GM21723 (cell line): ENCODE measurements around the gene NTRK2.

ENCODE experiments used
- ATAC-seq: cut with Tn5 transposase; IDR thresholded peaks from one replicate; pipeline ENCODE4 v1.9.1; 2021; ENCODE audit warnings: mild to moderate bottlenecking, moderate library complexity; ENCODE audit not compliant: unreplicated experiment

NTRK2 gene

DNA sequence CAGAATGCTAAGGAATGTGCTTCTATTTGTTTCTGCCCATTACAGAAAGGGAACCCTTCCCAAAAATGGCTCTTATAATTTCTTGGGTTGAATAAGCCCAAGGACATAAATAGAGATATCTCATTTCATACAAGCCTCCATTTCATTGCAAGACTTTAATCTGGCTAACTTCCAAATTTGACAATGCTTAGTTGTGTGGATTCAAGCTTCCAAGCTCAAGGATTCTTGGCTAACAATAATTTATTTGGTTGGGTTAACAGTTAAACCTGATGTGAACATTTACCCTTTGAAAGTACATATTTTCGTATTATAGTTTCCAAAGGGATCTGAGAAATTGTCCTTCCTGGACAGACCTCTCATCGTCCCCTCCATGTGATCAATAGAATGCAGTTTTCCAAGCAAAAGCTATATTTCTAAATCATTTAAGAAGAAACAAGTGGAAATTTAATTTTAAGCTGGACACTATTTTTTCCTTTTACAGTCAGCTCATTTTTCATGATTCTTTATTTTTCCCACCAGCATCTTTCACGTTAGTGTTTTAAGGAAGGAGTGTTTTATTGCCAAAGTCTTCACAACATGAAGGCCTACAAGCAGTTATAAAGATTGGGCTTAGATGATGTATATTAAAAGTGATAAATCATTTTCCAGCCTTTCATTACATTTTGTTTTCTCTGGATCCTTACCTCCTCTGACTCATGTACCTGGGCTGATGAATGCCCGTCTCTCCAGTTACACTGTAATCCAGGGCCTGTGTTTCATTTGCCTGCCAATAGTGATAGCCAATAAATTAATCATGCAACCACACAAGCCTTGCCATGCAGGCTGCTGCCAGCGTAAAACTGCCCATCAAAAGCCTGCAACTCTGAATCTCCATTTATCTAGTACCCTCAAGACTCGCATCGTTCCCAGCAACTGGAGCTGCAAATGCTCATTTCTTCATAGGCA lies 176.7 kb downstream of the NTRK2 start:
- ATAC-seq = no peak

DNA sequence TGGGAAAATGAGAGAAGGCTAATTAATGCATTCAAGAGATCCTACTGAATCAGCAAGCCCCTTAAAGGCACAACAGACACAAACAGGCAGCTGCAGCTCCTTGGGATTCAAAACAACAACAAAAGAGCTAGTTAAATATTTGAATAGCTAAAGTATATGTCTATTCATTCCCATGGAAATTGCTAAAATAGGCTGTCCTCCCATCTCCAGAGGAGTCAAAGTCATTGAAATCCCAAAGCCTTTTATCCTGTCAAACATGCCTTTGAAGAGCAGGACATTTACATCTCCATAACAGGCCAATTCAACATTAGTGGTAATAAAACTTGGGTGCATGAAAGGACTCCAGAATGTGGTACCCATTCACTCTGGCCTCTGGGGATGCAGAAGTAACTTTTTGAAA lies 177.4 kb downstream of the NTRK2 start:
- ATAC-seq = no peak

DNA sequence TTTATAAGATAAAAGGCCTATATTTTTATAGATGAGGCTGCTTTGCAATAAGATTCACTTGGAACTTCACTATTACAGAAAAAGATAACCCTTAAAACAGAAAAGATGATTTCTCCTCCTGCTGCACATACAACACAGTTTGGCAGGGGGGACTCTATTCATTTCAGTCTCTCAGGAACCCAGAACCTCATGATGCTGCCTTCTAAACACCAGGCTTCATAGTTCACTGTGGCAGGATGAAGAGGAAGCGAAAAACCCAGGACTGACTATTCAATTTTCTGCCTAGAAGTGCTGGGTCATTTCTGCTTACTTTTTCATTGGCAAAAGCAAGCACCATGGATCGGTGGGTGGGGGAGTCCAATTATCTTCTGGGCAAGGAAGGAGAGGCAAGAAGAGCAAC lies 179.5 kb downstream of the NTRK2 start:
- no peak for ATAC-seq

DNA sequence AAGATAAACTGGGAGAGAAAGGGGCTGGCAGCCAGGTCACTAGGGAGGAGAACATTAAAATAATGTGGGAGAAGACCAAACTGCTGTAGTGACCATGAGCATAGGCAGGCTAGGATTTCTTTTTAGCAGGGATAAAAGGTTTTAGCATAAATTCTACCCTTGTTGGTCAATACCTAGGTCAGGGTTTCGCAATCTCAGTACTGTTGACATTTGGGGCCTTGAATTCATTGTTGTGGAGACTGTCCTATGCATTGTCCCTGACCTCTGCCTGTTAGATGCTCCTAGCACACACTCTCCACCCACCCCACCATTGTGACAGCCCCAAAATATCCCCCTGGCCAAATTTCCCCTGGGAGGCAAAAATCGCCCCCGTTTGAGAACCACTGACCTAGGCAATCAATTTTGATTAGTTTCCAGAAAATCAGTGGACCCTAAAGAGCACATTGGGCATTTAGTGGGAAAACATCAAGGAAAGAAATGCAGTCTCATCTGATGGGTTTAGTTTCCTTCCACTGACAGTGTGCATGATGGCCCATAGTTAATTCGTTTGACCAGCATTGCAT lies 181.4 kb downstream of the NTRK2 start:
- ATAC-seq = no peak

DNA sequence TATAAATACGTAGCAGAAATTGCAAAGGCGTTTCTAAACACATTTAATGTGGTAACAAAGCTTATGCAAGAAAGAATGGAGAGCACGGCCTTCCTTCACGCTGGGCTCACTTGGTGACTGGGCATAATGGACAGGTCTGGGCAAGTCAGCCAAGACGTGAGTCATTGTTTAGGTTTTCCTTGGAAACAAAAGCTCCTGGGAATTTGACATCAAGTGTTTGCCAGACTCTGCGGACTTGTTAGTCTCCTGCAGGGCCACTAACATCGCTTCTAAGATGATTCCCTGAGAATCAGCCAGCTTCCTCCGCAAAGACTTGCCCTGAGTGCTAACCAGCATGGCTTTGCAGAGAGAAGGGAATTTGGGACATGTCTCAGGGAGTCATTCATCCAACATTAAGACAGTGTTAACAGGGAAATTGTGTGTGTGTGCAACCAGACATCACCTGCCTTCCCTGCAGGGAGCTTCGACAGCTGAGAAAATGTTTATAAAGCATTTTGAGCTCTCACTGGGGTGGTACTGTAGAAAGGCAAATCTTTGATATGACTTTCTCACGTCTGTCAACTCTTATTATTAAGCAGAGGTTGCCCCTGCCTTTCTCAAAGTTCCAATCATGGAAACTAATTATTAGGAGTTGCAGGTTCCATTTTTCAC lies 182.5 kb downstream of the NTRK2 start:
- ATAC-seq = no peak

DNA sequence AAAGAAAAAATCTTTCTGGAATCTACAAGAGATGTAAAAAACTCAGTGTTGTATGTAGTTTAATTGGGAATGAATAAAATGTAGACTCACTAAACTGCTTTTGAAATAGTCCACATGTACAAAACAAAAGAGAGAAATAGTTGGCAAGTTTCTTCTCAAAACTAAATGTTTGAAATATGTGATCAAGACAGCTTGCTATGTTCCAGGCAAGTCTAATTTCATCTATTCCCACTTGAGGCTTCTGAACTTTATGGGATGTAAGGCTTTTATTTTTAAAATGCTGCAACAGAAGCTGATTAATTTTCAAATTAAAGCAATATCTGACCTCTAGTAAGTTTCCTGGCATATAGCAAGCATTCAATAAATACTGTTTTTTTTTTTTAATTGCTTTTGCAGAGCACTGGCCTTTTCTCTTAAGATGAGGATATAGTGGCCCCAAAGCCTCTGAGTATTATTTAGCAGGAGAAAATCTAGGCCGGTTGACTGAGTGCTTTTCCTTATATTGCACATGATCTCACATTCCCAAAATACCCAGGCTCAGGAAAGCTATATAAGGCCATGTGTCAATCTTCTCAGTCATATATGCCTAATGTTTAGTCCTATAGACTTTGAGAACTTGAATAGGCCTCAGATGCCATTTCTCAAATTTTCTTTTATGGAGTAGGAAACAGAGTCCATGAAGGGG lies 183.2 kb downstream of the NTRK2 start:
- ATAC-seq = no peak

DNA sequence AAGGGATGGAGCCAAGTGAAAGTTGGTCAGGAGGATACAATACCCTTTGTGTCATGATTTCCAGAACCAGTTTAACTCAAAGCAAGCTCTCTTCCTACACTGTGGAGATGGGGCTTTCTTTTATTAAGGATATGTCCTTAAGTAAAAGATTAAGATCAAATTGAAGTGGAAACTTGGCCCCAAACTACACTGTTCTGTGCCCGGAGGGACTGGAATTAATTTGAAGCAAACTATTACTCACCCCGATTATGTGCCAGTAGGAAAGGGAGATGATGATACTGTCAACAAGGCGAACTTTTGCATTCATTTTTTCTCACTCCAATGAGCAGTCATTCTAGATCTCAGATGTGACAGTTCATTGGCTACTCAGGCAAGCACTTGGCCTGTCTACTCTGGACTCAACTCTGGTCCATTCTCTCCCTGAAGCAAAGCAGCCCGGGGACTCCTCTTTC lies 186.7 kb downstream of the NTRK2 start:
- no peak for ATAC-seq

DNA sequence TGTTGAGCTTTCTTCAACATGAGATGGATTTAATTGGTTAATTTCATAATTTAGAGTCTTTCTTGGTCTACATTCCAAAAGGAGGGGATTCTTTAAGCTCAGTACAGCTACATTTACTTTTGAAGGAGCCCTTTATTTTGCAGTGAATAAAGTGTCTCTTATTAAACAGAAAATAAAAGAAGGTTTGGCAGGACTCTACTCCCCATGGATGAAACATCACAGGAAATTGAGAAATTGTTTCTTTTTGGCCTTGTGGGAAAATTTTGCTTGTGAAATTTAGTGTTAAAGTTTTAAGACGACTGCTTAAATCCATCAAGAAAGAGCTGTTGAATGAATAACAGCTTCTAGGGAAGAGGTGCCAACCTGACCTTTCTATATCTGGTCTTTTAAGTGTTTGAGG lies 187.7 kb downstream of the NTRK2 start:
- no peak for ATAC-seq

DNA sequence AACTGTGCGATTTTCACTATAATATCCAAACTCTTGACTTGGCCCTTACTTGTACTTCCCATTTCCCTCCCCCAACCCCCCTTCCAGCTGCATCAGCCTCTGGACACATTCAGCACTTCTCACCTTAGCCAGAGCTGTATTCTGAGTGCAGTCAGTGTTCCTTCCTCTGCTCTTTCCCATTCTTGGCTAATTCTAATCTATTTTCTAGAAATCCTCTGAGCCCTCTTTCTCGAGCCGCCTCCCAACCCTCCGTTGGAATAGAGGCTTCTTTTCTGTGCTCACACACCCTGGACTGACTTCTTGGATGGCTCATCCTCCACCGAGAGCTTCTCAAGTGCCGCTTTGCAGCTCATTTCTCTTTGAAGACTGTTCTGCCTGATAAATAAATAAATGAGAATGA lies 188.8 kb downstream of the NTRK2 start:
- no peak for ATAC-seq

DNA sequence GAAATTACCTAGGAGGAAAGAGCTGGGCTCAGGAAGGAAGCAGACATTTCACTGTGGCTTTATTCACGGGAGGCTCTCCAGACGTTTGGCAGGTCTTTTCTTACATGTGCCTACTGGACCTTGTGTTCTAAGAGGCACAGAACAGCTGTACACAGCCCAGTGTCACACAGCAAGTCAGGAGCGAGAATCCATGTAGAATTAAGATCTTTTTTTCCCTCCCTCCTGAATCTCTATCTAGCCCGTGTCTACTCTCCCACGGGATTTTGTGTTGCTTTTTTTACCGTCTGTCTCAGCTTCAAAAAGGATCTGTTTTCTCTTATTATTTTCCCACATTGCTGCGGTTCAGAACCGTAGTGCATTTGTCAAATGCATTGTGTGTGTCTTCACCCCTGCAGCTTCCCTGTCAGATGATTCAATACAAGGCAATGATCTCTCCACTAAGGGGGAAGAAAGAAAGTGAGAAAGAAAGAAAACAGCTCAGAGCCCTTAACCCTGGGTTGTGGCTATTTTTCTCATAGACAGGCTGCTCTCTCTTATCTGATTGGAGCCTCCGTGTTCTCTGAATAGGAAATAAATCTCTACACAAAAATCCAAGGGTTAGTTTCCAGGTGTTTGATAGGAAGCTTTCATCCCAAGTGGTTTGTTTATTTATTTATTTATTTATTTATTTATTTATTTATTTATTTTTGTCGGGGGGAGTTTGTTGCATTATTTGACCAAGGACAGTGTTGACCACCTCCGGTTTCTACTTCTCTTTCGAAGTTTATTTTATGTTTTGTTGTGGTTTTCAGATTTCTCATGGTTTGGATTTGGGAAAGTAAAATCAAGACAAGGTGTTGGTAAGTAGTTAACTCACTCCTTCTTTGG lies 191.0 kb downstream of the NTRK2 start:
- no peak for ATAC-seq

DNA sequence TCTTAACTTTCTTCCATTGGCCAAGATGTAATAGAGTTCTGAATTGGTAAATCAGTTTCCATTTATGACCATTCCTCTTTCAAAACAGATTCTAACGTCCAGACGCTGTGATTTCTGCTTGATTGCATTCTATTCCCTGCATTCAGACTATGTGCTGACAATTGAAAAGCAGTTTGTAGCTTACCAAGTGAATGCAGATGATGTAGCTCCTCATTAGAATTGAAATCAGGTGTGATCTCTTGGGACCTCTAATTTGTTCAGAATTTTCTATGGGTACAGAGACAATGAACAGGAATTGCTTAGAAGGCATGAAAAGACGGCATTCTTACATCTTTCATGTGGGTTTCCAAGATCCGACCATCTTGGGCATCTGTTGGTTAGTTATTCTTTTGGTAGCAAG lies 191.9 kb downstream of the NTRK2 start:
- ATAC-seq = no peak

DNA sequence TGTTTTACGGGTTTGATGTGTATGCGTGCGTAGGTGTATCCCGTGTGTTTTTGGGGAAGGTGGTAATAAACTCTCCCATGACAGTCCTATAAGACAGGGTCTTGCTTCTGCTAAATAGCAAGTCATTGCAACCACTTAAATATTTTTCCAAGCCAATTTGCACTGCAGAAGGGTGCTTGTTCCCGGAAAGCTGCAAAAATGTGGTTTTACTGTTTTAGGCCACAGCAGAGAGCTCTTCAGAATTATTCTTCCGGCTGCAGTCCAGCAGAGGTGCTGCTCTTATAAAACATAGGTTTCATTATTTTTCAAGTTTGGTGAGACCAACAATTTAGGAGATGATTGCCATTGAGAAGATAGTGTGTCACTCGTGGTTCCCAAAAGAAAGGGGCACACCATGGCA lies 192.8 kb downstream of the NTRK2 start:
- no peak for ATAC-seq

DNA sequence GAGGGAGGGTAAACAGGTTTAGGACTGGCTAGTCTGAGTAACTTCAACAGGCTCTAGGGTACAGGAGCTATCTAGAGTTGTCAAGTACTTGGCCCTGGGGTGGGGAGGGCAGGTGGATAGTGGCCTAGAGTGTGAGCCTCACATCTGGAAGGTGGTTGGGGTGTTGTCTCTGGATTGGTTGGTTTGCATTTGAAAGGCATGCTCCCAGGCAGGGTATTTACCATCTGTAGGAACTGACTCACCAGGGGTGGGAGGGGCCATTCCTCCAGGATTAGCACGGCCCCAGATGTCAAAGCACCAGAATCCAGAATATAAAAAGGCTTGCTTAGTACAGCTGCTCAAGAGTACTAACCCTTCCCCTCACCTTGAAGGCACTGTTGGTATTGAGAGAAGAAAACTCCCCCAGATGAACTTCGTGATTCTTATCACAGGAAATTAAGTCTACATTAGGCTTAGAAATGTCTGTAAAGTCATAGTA lies 193.3 kb downstream of the NTRK2 start:
- ATAC-seq = no peak

DNA sequence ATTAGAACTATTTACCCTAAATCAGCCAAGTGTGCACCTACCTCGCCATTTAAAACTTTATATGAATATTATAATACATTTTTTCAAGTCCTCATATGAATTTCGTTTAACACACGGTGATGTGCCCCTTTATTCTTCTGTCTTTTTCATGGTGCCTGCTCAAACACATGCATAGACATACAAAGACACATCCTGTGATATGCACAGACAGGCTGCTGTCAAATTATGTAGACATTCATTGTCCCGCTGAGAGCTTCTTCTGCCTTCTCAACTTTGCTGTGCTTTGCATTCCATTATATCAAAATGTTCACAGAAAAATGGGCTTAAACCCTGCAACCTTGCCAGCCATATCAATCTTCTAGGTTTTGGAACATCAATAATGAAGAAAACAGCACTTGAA lies 193.8 kb downstream of the NTRK2 start:
- no peak for ATAC-seq

DNA sequence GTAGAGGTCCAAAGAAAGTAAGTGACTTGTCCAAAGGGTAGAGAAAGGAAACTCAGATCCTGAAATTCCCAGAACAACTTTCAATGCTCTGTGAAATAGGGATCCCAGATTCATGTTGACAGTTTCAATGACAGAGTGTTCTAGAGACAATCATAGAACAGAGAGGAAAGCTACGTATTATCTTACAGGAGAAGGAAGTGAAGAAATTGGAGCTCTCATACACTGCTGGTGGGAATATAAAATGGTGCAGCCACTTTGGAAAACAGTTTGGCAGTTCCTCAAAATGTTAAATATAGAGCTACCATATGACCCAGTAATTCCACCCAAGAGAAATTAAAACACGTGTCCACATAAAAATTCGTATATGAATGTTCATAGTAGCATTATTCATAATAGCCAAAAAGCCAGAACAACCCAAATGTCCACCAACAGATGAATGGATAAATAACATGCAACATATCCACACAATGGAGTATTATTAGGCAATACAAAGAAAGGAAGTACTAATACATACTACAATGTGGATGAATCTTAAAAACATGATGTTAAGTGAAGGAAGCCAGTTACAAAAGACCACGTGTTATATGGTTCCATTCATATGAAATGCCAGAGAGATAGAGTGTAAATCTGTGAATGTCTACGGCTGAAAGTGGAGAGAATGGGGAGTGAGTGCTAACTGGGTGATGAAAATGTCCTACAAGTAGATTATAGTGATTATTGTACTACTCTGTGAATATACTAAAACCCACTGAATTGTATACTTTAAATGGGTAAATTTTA lies 197.1 kb downstream of the NTRK2 start:
- no peak for ATAC-seq

DNA sequence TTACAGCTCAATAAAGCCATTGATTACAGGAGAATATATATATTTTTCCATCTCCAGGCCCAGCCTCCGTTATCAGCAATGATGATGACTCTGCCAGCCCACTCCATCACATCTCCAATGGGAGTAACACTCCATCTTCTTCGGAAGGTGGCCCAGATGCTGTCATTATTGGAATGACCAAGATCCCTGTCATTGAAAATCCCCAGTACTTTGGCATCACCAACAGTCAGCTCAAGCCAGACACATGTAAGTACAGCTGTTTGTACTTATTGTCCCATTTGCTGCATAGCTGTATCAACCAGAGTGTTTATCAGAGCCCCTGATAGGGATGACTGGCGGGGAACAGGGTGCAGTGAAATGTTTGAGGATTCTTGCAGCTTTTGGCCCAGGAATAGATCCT lies 197.7 kb downstream of the NTRK2 start:
- no peak for ATAC-seq

DNA sequence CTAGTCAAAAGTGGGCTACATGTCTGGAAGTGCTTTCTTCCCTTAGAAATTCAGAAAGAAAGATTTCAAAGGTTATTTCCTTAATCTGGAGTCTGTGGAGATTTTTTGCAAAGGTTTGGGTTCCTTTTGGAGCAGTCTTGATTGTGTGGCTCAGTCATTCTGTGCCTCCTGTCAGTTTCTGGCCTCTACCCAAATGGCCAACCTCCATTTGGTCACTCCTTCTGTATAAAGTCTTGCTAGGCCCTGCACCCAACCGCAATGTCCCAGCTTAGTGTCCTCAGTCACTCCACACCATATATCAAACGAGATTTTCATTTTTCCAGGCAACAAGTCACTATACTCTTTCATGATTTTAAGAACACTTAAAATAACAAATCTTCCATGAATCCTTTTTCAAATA lies 199.6 kb downstream of the NTRK2 start:
- ATAC-seq = no peak

DNA sequence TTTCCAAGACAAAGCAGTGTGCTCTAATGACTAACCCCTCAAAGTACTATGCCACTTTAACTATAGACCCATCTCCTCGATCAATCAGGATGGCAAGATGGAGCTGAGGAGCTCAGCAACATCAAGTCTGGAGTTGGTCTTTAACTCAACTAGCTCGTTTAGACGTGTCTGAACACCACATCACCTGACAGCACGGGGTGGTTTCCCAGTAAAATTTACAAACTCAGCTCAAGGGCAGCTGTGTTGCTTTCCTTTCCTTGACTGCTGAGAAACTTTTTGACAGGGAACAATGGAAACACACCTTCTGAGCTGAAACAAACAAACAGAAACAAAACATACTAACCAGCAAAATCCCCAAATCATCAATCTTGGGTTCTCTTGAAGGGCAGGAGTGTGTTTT lies 202.5 kb downstream of the NTRK2 start:
- ATAC-seq = no peak

DNA sequence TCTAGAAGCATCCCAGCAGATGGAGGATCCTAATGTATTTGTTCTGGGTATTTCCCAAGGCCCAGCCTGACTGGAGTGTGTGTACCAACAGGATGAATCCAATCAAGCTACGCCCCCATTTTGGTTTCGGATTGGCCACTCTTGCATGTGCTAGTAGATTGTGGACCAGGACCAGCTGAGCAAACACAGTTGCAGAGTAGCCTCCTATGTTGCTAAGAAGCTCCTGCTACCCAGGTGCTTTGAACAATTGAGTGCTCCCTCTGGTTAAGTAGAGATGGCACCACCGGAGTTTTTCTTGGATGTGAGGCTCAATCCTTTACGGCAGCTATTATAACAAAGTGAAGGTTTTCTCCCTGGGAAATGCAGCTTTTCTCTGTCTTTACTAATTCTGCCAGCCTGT lies 204.5 kb downstream of the NTRK2 start:
- no peak for ATAC-seq

DNA sequence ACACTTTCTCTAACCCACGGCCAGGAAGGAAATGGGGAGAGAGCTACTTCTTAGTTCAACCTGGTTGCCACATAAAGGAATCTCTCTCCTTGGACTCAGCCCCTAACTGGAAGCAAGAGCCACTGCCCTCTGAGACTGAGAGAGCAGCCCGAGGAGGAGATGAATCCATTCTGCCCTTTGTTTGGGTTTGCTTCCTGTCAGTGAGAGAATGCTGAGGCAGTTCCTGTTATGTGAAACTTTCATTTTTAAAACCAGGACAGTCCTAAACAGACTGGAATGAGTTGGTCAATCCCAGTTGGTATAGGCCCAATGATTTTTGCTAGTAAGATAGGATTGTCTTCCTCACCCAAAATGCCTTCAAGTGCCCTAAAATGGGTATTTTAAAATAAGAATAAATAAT lies 205.1 kb downstream of the NTRK2 start:
- ATAC-seq = no peak
